Activated naive CD4-positive, alpha-beta T cell treated with anti-CD3 and anti-CD28 coated beads, Interleukin-2, amount 50 U/mL, for 16 hours (primary cell): ENCODE data around the gene SP140L.
A peak's percentile ranks its signal among the peaks of the same experiment; 100 is the strongest.
"Not testable (repeated sequence)": the region's sequence is repeated elsewhere in the genome, so short reads cannot be mapped to it uniquely, and the experiment has no call there.

Source experiments
- DNase-seq: peaks from one replicate; pipeline ENCODE4 v3.0.0-alpha.2; 2020

The SP140L gene

GRCh38 chr2:230384986-230385385, 58.0 kb downstream of the SP140L start:
- DNase-seq: no peak

GRCh38 chr2:230394301-230394700, 67.3 kb downstream of the SP140L start:
- no peak for DNase-seq

- DNase-seq: not testable (repeated sequence)
These were observed 71.7 kb downstream of the SP140L start for GRCh38 chr2:230398698-230399097.

DNA sequence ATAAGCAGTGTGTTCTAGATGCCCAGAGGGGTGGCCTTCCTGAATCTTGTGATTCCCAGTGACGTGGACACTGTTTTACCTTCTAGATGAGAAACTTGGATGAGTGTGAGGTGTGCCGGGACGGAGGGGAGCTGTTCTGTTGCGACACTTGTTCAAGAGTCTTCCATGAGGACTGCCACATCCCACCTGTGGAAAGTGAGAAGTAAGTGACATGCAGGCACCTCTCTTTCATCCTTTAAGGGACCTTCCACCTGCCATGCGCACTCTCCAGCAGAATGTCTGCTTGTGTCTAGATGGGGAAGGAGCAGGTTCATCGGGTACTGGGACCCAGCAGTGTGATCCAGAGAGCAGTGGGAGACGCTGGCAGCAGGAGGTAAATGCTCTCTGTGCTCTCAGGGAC, 73.0 kb downstream of the SP140L start:
- DNase-seq: no peak

GRCh38 chr2:230400454-230400853, 73.5 kb downstream of the SP140L start:
- DNase-seq: no peak

GRCh38 chr2:230401026-230401425, 74.0 kb downstream of the SP140L start:
- DNase-seq: not testable (repeated sequence)

DNA sequence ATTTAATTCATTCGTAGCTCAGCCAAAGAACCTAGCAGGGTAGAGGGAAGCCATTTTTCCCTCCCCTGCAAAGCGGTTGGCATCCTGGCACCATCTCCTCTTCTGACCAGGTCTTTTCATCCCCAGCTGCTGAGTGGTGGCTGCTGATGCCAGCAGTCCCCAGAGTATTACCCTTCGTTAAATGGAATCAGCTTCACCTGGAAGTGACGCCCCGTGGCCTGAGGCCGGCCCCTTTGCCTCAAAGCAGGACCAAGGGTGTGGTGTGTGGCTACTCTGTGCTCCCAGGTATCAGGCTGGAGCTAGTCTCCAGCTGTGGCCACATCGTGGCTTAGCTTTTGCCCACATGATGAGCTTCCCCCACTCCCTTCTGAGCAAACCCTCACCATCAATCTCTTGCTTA, 76.8 kb downstream of the SP140L start:
- no peak for DNase-seq

GRCh38 chr2:230405824-230406223, 78.8 kb downstream of the SP140L start:
- DNase-seq: no peak

GRCh38 chr2:230408244-230408842, 81.3 kb downstream of the SP140L start:
- no peak for DNase-seq

DNA sequence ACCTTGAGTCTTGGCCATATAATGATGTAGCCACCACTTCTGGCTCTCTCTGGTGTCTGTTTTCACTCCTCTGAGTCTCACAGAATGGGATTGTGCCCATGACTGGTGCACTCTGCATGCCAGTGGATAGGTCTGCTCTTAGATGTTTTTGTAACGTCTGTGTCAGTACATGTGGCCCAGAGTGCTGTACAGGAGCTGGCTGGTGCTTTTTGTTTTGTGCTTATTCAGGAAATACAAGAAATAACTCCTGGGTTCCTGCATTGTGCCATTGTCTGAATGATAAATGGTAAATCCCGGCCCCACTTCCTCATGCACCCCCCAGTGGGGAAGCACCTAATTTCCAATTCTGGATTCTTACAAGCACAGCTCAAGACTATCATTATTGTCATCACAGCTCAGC, 82.3 kb downstream of the SP140L start:
- DNase-seq: not testable (repeated sequence)

DNA sequence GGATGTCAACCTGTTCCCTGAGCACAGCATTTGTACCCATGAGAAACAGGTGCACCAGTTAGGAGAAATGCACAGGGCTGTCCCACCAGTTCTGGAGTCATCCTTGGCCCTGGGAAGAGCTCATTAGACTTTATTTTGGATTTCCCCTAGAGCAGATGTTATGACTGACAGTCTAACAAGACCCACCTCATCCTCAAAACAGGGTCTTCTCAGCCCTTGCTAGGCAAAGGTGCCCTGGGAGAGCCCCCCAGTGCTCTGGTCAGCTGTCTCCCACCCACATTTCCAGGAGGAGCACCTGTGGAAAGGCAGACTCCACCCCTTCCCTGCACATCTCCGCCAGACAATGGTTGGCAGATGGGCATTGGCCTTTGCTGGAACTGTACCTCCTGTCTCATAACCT, 83.3 kb downstream of the SP140L start:
- DNase-seq: no peak

DNA sequence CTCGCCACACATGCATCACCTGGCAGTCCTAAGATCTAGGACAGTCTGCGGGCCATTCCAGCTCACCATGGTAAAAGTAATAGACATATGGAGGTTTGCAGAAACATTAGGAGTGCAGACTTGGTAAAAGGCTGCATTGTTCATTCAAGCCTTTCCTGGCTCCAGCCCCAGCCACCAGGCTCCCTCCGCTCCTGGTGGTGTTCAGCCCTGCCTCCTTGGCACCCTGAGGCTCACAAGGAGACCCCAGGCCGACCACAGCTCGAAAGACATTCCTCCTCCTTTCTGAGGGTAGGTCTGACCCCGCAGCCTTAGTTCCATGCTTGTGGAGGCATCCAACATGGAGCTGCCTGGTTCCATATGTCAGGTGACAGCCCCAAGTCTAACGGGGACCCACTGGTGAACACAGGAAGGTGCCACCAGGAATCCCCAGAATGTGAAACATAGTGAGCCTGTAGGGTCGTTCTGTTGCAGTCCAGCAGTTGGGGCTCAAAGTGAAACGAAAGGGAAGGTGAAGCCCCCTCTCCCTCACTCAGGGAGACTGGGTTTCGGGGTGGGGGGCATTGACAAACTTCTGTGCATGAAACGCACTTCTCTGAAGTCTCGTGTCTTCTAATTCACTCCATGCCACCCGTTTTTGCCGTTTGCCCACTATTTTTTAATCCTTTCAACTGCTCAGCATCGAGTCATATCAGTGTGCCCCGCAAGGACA, 84.0 kb downstream of the SP140L start:
- no peak for DNase-seq

- peak; percentile 55 for DNase-seq
These were observed 84.8 kb downstream of the SP140L start for GRCh38 chr2:230411570-230412370.

DNA sequence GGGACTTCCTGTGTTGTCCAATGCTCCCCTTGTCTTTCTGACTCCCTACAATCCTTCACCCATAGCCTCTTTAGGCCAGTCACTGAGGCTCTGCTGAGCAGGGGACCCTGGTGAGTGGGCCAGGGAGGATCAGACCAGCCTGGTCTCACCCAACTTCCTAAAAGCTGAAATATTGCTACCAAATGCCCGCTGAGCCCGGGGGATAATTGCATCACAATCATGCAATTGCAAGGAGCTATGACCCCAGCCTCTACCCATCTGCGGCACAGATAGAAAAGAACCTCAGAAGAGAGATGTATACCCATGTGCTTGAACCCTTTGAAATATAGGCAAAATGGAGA, 85.3 kb downstream of the SP140L start:
- DNase-seq: no peak

DNA sequence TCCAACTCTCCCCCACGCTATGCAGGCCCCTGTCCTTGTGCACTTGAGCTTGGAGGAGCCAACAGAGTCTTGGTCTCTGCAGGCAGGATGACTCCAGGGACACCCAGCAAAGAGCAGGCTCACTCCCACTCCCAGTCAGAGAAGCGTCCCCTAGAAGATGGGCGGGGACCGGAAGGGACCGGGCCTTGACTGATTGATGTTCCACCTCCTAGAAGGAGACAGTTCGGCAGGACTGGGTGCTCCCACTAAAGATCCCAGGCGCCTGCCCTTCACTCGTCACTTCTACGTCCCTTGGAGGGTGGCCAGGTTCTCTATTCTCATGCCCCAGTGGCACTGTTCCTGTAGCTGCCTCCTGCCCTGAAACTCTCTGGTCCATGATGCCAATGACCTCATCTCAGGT, 85.9 kb downstream of the SP140L start:
- no peak for DNase-seq

DNA sequence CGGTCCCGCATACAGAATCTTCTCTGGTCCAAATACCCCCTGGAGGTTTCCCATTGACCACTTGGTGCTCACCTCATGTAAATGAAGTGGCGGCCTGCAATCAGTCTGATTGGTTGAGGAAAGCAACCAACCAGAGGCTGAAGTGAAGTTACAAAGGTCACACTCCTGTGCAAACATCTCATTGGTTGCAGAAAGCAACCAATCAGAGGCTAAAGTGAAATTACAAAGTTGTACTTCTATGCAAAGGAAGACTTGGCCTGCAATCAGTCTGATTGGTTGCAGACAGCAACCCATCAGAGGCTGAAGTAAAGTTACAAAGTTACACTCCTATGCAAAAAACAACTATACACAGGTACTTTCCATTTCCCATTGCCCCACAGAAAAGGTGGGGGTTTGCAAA, 86.5 kb downstream of the SP140L start:
- no peak for DNase-seq

DNA sequence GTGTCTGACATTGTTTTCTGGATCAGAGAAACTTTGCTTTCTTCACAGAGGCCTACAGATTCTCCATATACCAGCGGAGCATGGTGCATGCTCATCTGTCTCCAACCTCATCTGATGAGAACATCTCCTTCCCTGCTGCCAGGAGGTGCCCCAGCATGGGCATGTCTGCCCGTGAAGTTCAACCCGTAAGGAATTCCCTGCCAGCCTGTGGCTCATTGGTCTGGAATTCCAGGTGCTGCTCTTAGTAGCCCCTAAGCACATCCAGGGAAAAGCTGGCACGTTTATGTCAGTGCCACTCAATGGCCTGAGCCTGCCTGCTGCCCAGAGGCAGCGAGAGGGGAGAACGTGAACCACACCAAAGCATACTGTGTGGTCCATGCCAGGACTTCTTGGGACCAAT, 87.3 kb downstream of the SP140L start:
- DNase-seq: no peak

DNA sequence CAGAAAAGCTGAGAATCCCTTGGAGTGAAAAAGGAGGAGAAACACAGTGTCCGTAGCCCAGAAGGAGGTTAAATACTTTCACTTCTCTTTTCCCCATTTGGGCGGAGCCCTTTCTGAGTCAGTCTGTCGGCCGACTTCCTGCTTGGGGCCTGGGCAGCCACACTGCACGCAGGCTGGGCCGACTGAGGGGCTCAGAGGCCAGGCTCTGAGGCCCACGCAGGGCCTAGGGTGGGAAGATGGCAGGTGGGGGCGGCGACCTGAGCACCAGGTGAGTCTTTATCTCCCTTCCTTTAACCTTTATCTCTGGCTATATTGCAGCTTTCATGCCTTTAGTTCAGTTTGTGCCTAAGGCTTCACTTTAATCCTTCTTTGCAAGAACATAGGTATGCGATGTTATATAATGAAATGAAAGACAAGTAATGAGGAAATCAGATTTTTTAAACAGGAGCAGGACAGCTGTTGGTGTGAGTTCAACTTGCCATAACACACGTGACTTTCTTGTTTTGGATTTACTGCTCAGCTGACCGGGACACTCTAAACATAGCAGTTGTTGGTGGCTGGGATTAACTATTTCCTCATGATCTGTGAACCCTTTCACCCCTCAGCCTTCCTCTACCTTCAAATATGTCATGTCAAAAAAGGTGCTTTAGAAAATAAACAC, 89.2 kb downstream of the SP140L start, which contains the start of gene SP100:
TSS of gene SP100 (plus strand) at position 141 of the 661 bp plus-strand sequence. CDS start at position 237, 96 bp downstream.
- peak; percentile 70 for DNase-seq

- DNase-seq: no peak
These were observed 90.4 kb downstream of the SP140L start for GRCh38 chr2:230417436-230417835.

- DNase-seq: no peak
These were observed 91.5 kb downstream of the SP140L start for GRCh38 chr2:230418341-230419016.

DNA sequence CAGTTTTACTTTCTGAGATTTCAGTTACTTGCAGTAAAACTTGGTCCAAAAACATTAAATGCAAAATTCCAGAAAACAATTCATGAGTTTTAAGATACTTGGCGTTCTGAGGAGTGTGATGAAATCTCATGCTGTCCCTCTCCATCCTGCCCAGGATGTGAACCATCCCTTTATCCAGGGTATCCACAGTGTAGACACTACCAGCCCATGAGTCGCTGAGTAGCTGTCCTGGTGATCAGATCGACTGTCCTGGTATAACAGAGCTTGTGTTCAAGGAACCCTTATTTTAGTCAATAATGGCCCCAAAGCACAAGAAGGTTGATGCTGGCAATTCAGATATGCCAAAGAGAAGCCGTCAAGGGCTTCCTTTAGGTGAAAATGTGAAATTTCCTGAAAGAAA, 92.2 kb downstream of the SP140L start:
- no peak for DNase-seq

- no peak for DNase-seq
These were observed 95.2 kb downstream of the SP140L start for GRCh38 chr2:230422149-230422548.
